Naive thymus-derived CD4-positive, alpha-beta T cell (primary cell): ENCODE measurements around the gene WDTC1. TPM values are rescaled to one million over a fixed set of nuclear protein-coding genes. Genes with fewer than 3 reads are reported as not detected.
A peak's percentile ranks its signal among the peaks of the same experiment; 100 is the strongest.

ENCODE experiments used
- ATAC-seq: fragments of 150-1000 bp; cut with Tn5 transposase; 2 replicates; pipeline ENCODE4 v1.10.0; 2021; ENCODE audit warnings: mild to moderate bottlenecking, moderate library complexity
- CTCF ChIA-PET: fragments of 350-600 bp; sonication (Branson Sonifier 250); formaldehyde crosslinking; loops from one replicate; lab custom pipeline; 2021; ENCODE audit warnings: antibody characterized with exemption; lab: Charles Lee
- POLR2A ChIA-PET: fragments of 350-600 bp; sonication (Branson Sonifier 250); formaldehyde crosslinking; loops from one replicate; lab custom pipeline; 2021; ENCODE audit warnings: antibody characterized with exemption, inconsistent platforms; lab: Charles Lee
- DNase-seq, 9 donors: peaks; one replicate each; pipeline versions ENCODE4 v3.0.0 to v3.0.0-alpha.2; 2020 to 2022; ENCODE audit warnings: mixed read lengths in 1 of 9
- H3K27ac ChIP-seq: one replicate; pipeline ENCODE4 v1.7.0; 2013; ENCODE audit warnings: mild to moderate bottlenecking, low read depth, low read length, moderate library complexity
- H3K27me3 ChIP-seq, 2 donors: one replicate each; pipeline ENCODE4 v1.7.0; 2013; ENCODE audit warnings: low read length in 2 of 2, mild to moderate bottlenecking in 2 of 2, moderate library complexity in 2 of 2; ENCODE audit not compliant: control insufficient read depth in 2 of 2, insufficient read depth in 2 of 2
- H3K36me3 ChIP-seq, 3 experiments: 1 replicate in 2 of 3; 2 replicates in 1 of 3; pipeline ENCODE4 v1.7.0; 2013; ENCODE audit warnings: low read length in 3 of 3, mild to moderate bottlenecking in 3 of 3, moderate library complexity in 1 of 3; ENCODE audit not compliant: insufficient read depth in 3 of 3, control insufficient read depth in 2 of 3
- H3K4me1 ChIP-seq, 2 donors: one replicate each; pipeline ENCODE4 v1.7.0; 2013; ENCODE audit warnings: low read length in 2 of 2, mild to moderate bottlenecking in 2 of 2, moderate library complexity in 1 of 2; ENCODE audit not compliant: control insufficient read depth in 2 of 2, insufficient read depth in 2 of 2
- H3K4me3 ChIP-seq: 2 replicates; pipeline ENCODE4 v1.7.0; 2013; ENCODE audit warnings: mild to moderate bottlenecking, low read length
- H3K9me3 ChIP-seq, 3 experiments: 1 replicate in 2 of 3; 2 replicates in 1 of 3; pipeline ENCODE4 v1.7.0; 2013; ENCODE audit warnings: low read length in 3 of 3; ENCODE audit not compliant: control insufficient read depth in 2 of 3
- H3K27ac Mint-ChIP-seq, 9 donors: one replicate each; pipeline ENCODE4 v1.8.0; 2020 to 2022; ENCODE audit warnings: mixed read lengths in 9 of 9, mild to moderate bottlenecking in 8 of 9, moderate library complexity in 5 of 9, inconsistent platforms in 2 of 9
- H3K27me3 Mint-ChIP-seq, 5 donors: one replicate each; pipeline ENCODE4 v1.8.0; 2021 to 2022; ENCODE audit warnings: mixed read lengths in 5 of 5, mild to moderate bottlenecking in 1 of 5
- H3K36me3 Mint-ChIP-seq, 5 donors: one replicate each; pipeline ENCODE4 v1.8.0; 2020 to 2022; ENCODE audit warnings: mixed read lengths in 5 of 5, mild to moderate bottlenecking in 3 of 5, inconsistent platforms in 1 of 5
- H3K4me1 Mint-ChIP-seq, 7 donors: one replicate each; pipeline ENCODE4 v1.8.0; 2020 to 2022; ENCODE audit warnings: mixed read lengths in 7 of 7, mild to moderate bottlenecking in 3 of 7, inconsistent platforms in 1 of 7
- H3K4me3 Mint-ChIP-seq, 10 donors: one replicate each; pipeline ENCODE4 v1.8.0; 2020 to 2022; ENCODE audit warnings: mild to moderate bottlenecking in 10 of 10, mixed read lengths in 10 of 10, moderate library complexity in 6 of 10, inconsistent platforms in 2 of 10
- H3K9me3 Mint-ChIP-seq, 11 donors: one replicate each; pipeline ENCODE4 v1.8.0; 2020 to 2022; ENCODE audit warnings: mixed read lengths in 11 of 11, mild to moderate bottlenecking in 4 of 11, inconsistent platforms in 1 of 11, moderate library complexity in 1 of 11
- intact Hi-C, 2 donors: fragments of 100-400 bp; cut with micrococcal nuclease; formaldehyde crosslinking; loops; one replicate each; pipeline ENCODE4 v1.15.1; 2023
- polyA plus RNA-seq, 2 donors: library from polyadenylated mRNA; unstranded; fragments of 300-500 nt; fragmentation: Illumina TruSeq; gene quantifications; one replicate each; pipeline ENCODE4 v1.2.3, GENCODE V29; 2021
- total RNA-seq, 6 experiments: library from RNA in 5 of 6; stranded (reverse) in 5 of 6; gene quantifications; 1 replicate in 5 of 6; 2 replicates in 1 of 6; pipeline ENCODE4 v1.2.3 and lab custom pipeline; 2021 to 2026

The WDTC1 gene
- total and polyA plus RNA-seq, 7 experiments from 2014 or later, result 5.8 to 59.0 (median 35.3) TPM

DNA sequence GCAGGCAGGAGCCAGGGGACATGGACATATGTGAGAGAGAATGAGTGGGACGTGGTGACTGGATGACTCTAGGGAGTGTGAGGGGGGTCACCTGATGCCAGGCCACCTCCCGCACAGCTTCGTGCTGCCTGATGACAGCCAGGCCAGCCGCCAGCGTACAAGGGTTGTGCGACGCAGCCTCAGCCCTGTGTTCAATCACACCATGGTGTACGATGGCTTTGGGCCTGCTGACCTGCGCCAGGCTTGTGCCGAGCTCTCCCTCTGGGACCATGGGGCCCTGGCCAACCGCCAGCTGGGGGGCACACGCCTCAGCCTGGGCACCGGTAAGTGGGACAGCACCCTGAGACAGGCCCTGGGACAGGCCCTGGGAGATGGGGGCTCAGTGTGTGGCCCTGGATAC is 118.7 kb downstream of the WDTC1 start:
- peaks cover 7 to 37% (median 29%) of the 10 kb centered on the region in 7 donors for H3K4me1 Mint-ChIP-seq
- CTCF ChIA-PET, result interaction anchor here (0.5 kb wide), 1 partner anchor 33 kb away, joined by 3 read pairs; no protein-coding TSS in a partner anchor
- no peak for DNase-seq
- no peaks in the 10 kb centered on the region for H3K27me3 Mint-ChIP-seq
- no peaks in the 10 kb centered on the region for H3K9me3 ChIP-seq
- no peak overlapping the region for H3K4me3 ChIP-seq
- H3K4me3 Mint-ChIP-seq, result peak overlapping the region in 1 of 10 donors; percentile 45
- no peaks in the 10 kb centered on the region for H3K27me3 ChIP-seq
- H3K4me1 ChIP-seq, result peaks cover 24 to 31% of the 10 kb centered on the region in 2 donors
- peak overlapping the region in 2 of 9 donors; percentile 18 to 33 for H3K27ac Mint-ChIP-seq
- POLR2A ChIA-PET, result interaction anchor here (0.5 to 9.2 kb wide), 5 partner anchors 9 to 27 kb away, joined by 3 to 111 read pairs (median 4); partner anchors contain the start of gene SYTL1
- H3K9me3 Mint-ChIP-seq, result no peaks in the 10 kb centered on the region
- peaks cover 0 to 5% (median 0%) of the 10 kb centered on the region in 5 donors for H3K36me3 Mint-ChIP-seq
- H3K36me3 ChIP-seq, result peaks cover 0 to 28% (median 5%) of the 10 kb centered on the region in 3 experiments
- ATAC-seq, result no peak
- intact Hi-C loops, result no loop called here
- no peak overlapping the region for H3K27ac ChIP-seq

DNA sequence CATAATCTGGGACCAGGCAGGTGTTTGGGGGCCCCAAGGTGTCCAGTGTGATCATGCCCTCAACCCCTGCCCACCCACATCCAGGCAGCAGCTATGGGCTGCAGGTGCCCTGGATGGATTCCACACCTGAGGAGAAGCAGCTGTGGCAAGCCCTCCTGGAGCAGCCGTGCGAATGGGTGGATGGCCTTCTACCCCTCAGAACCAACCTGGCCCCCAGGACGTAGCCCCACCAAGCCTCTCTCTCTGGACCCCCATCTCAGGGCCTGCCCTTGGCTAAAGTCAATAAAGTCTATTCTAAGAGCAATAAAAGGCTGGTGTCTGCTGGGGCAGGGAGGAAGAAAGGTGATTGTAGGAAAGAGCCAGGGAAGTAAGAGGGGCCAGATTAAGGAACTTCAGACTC is 119.2 kb downstream of the WDTC1 start:
- Mint-ChIP-seq H3K27me3 (no peaks in the 10 kb centered on the region), H3K4me1 (peaks cover 7 to 40% (median 28%) of the 10 kb centered on the region in 7 donors)
- POLR2A ChIA-PET, result interaction anchor here (0.6 to 9.2 kb wide), 5 partner anchors 9 to 49 kb away, joined by 4 to 111 read pairs (median 4); partner anchors contain the start of gene SYTL1

GRCh38 chr1:27355683-27356082 is 121.3 kb downstream of the WDTC1 start:
- Histone ChIP-seq H3K9me3 (no peaks in the 10 kb centered on the region), H3K27me3 (no peaks in the 10 kb centered on the region), H3K27ac (peak overlapping the region; percentile 70), H3K36me3 (peaks cover 0 to 15% (median under 1%) of the 10 kb centered on the region in 3 experiments), H3K4me1 (peaks cover 37 to 41% of the 10 kb centered on the region in 2 donors), H3K4me3 (no peak overlapping the region)
- DNase-seq (no peak), ATAC-seq (no peak)
- Mint-ChIP-seq H3K36me3 (peaks cover 0 to 8% (median 0%) of the 10 kb centered on the region in 5 donors), H3K4me3 (peak overlapping the region in 9 of 10 donors; percentile 48 to 86 (median 77)), H3K27ac (peak overlapping the region in 8 of 9 donors; percentile 55 to 89 (median 72)), H3K27me3 (no peaks in the 10 kb centered on the region), H3K4me1 (peaks cover 23 to 56% (median 45%) of the 10 kb centered on the region in 7 donors), H3K9me3 (peaks cover 0 to 3% (median 0%) of the 10 kb centered on the region in 11 donors)
- ChIA-PET CTCF (interaction anchor here (0.6 to 5.0 kb wide), 11 partner anchors 10 to 55 kb away, joined by 3 to 44 read pairs (median 5); partner anchors contain the start of gene SYTL1), POLR2A (interaction anchor here (0.7 to 9.2 kb wide), 3 partner anchors 12 to 59 kb away, joined by 3 to 111 read pairs (median 9); partner anchors contain the start of gene SYTL1)
- intact Hi-C loops, result no loop called here

More for the DNA sequence above, 119.2 kb downstream of the WDTC1 start:
- Histone ChIP-seq H3K27ac (peak overlapping the region; percentile 10), H3K4me3 (no peak overlapping the region), H3K27me3 (no peaks in the 10 kb centered on the region), H3K4me1 (peaks cover 27 to 31% of the 10 kb centered on the region in 2 donors), H3K9me3 (no peaks in the 10 kb centered on the region), H3K36me3 (peaks cover 0 to 28% (median 5%) of the 10 kb centered on the region in 3 experiments)
- CTCF ChIA-PET, result interaction anchor here (0.6 to 1.0 kb wide), 4 partner anchors 8 to 632 kb away, joined by 3 to 8 read pairs (median 6); no protein-coding TSS in a partner anchor
- DNase-seq, result no peak
- no peak for ATAC-seq
- H3K36me3 Mint-ChIP-seq, result peaks cover 0 to 5% (median 0%) of the 10 kb centered on the region in 5 donors
- peak overlapping the region in 8 of 9 donors; percentile 18 to 79 (median 49) for H3K27ac Mint-ChIP-seq
- no peak overlapping the region for H3K4me3 Mint-ChIP-seq
- no peaks in the 10 kb centered on the region for H3K9me3 Mint-ChIP-seq
- intact Hi-C loops, result no loop called here

GRCh38 chr1:27356277-27356618 is 121.8 kb downstream of the WDTC1 start:
- H3K9me3 Mint-ChIP-seq, result peaks cover 0 to 3% (median 0%) of the 10 kb centered on the region in 11 donors
- POLR2A ChIA-PET, result interaction anchor here (0.7 to 9.2 kb wide), 5 partner anchors 12 to 306 kb away, joined by 3 to 111 read pairs (median 9); partner anchors contain the start of gene SYTL1
- H3K4me3 Mint-ChIP-seq, result peak overlapping the region; percentile 28 to 86 (median 76)
- DNase-seq (no peak), ATAC-seq (no peak)
- Histone ChIP-seq H3K36me3 (peaks cover 0 to 9% (median 0%) of the 10 kb centered on the region in 3 experiments), H3K9me3 (no peaks in the 10 kb centered on the region), H3K4me3 (peak overlapping the region; percentile 76), H3K4me1 (peaks cover 37 to 41% of the 10 kb centered on the region in 2 donors), H3K27me3 (no peaks in the 10 kb centered on the region), H3K27ac (peak overlapping the region; percentile 70)
- CTCF ChIA-PET, result interaction anchor here (0.8 to 5.0 kb wide), 13 partner anchors 9 to 55 kb away, joined by 3 to 44 read pairs (median 8); partner anchors contain the start of genes GPR3 and SYTL1
- intact Hi-C loops, result no loop called here
- H3K27ac Mint-ChIP-seq, result peak overlapping the region in 8 of 9 donors; percentile 22 to 89 (median 66)
- H3K4me1 Mint-ChIP-seq, result peaks cover 23 to 56% (median 45%) of the 10 kb centered on the region in 7 donors
- H3K27me3 Mint-ChIP-seq, result no peaks in the 10 kb centered on the region
- peaks cover 0 to 8% (median 0%) of the 10 kb centered on the region in 5 donors for H3K36me3 Mint-ChIP-seq

DNA sequence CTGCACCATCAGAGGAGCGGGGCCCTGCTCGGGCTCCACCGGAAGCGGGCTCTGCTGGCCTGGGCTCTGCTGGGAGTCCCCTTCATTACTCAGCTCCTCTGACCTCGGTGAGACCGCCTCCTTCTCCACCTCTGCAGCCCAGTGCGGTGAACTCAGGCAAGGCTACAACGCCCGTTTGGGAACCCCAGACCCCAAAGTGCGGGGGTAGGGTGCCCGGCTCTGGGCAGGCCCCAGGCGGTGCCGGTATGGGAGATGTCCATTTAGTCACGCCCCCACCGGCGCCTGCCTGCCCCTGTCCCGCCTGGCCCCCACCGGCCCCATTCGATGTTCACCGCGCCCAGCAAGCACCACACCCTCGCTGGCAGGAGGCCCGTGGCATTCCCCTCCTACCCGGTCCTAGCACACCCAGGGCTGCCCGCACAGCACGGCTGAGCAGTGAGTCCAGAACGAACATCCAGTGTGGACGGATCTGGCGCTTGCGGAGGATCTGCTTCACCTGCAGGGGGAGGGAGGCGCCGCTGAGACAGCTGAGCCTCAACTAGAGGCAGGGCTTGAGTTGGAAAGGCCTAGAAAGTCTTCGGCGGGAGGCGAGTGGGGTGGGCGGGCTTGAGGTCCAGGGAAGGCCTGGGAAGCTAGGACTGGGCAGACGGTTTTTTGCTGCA is 122.3 kb downstream of the WDTC1 start:
- Histone ChIP-seq H3K27ac (peak overlapping the region; percentile 70), H3K36me3 (peaks cover 0 to 4% (median 0%) of the 10 kb centered on the region in 3 experiments), H3K4me3 (peak overlapping the region; percentile 76), H3K9me3 (no peaks in the 10 kb centered on the region), H3K4me1 (peaks cover 37 to 41% of the 10 kb centered on the region in 2 donors), H3K27me3 (no peaks in the 10 kb centered on the region)
- peak overlapping the region; percentile 62 to 90 (median 88) for H3K27ac Mint-ChIP-seq
- peaks cover 23 to 56% (median 45%) of the 10 kb centered on the region in 7 donors for H3K4me1 Mint-ChIP-seq
- intact Hi-C loops, result loop anchor here (1.0 kb wide), 7 partner anchors 9 to 55 kb away; partner anchors contain the start of genes SYTL1 (in 1 of the 2) and TMEM222 (in 1 of the 2)
- peaks cover 0 to 3% (median 0%) of the 10 kb centered on the region in 11 donors for H3K9me3 Mint-ChIP-seq
- H3K4me3 Mint-ChIP-seq, result peak overlapping the region; percentile 74 to 88 (median 80)
- peaks cover 0 to 8% (median 0%) of the 10 kb centered on the region in 5 donors for H3K36me3 Mint-ChIP-seq
- peak; percentile 14 for ATAC-seq
- ChIA-PET CTCF (interaction anchor here (0.8 to 5.0 kb wide), 26 partner anchors 8 to 306 kb away, joined by 3 to 44 read pairs (median 7); partner anchors contain the start of genes GPR3, MAP3K6 and SYTL1), POLR2A (interaction anchor here (0.9 to 9.2 kb wide), 9 partner anchors 9 to 305 kb away, joined by 3 to 111 read pairs (median 7); partner anchors contain the start of genes MAP3K6 and SYTL1)
- DNase-seq, result peak in 2 of 9 donors; percentile 38 to 47
- H3K27me3 Mint-ChIP-seq, result no peaks in the 10 kb centered on the region
